ENCODE measurements around the gene ANKK1. TPM values are rescaled to one million over a fixed set of nuclear protein-coding genes. Genes with fewer than 3 reads are reported as not detected.

ANKK1 gene
- total RNA-seq, 1 experiment from 2014 or later, result 0.11 TPM

- Mint-ChIP-seq H3K4me3 (ENCODE audit: unreplicated experiment) (no peak overlapping the region), H3K27ac (ENCODE audit: unreplicated experiment) (no peak overlapping the region), H3K36me3 (ENCODE audit: insufficient read depth, unreplicated experiment) (no peaks in the 10 kb centered on the region)
Measured at GRCh38 chr11:113395782-113396336, 8.3 kb downstream of the ANKK1 start.

GRCh38 chr11:113396690-113397089, 9.1 kb downstream of the ANKK1 start:
- H3K4me3 Mint-ChIP-seq (ENCODE audit: unreplicated experiment), result no peak overlapping the region
- no peak overlapping the region for H3K27ac Mint-ChIP-seq (ENCODE audit: unreplicated experiment)

More at GRCh38 chr11:113395782-113396336, 8.3 kb downstream of the ANKK1 start:
- no peaks in the 10 kb centered on the region for H3K36me3 ChIP-seq (ENCODE audit: control insufficient read depth, insufficient read depth, low read length)
- H3K27me3 ChIP-seq (replicated peaks; ENCODE audit: control insufficient read depth, insufficient read depth, low read length), result no peaks in the 10 kb centered on the region; the same call in 1 of the 2 replicates
- intact Hi-C loops (cut with micrococcal nuclease; ENCODE audit: unreplicated experiment), result no loop called here
- no peaks in the 10 kb centered on the region for H3K9me3 Mint-ChIP-seq (ENCODE audit: unreplicated experiment)
- no TSS peak for BruUV-seq (replicated peaks)
- no peaks in the 10 kb centered on the region for H3K9me3 ChIP-seq
- ChIA-PET CTCF (no interaction called here), POLR2A (no interaction called here)
- no peak for DNase-seq
- TF ChIP-seq CTCF (IDR thresholded peaks at IDR 0.05; ENCODE audit: insufficient read depth in 1 of 2, low read depth in 1 of 2, low read length in 1 of 2, severe bottlenecking in 1 of 2, unreplicated experiment in 1 of 2), result no peak
- no peak overlapping the region for H3K4me3 ChIP-seq (ENCODE audit: low read depth, low read length)
- H3K27me3 Mint-ChIP-seq (ENCODE audit: insufficient read depth, unreplicated experiment), result no peaks in the 10 kb centered on the region
- H3K4me1 ChIP-seq, result no peaks in the 10 kb centered on the region
- H3K4me1 Mint-ChIP-seq (ENCODE audit: low read depth, unreplicated experiment), result no peaks in the 10 kb centered on the region

GRCh38 chr11:113397212-113397611, 9.6 kb downstream of the ANKK1 start:
- H3K4me3 Mint-ChIP-seq (ENCODE audit: unreplicated experiment), result no peak overlapping the region
- no peaks in the 10 kb centered on the region for H3K36me3 ChIP-seq (ENCODE audit: control insufficient read depth, insufficient read depth, low read length)
- H3K27me3 ChIP-seq (replicated peaks; ENCODE audit: control insufficient read depth, insufficient read depth, low read length), result no peaks in the 10 kb centered on the region
- H3K27me3 Mint-ChIP-seq (ENCODE audit: insufficient read depth, unreplicated experiment), result no peaks in the 10 kb centered on the region
- H3K9me3 Mint-ChIP-seq (ENCODE audit: unreplicated experiment), result no peaks in the 10 kb centered on the region
- H3K4me3 ChIP-seq (ENCODE audit: low read depth, low read length), result no peak overlapping the region
- intact Hi-C loops (cut with micrococcal nuclease; ENCODE audit: unreplicated experiment), result no loop called here
- no peaks in the 10 kb centered on the region for H3K4me1 Mint-ChIP-seq (ENCODE audit: low read depth, unreplicated experiment)
- POLR2A ChIA-PET, result no interaction called here
- no peaks in the 10 kb centered on the region for H3K9me3 ChIP-seq
- CTCF ChIA-PET, result interaction anchor here (0.5 to 0.8 kb wide), 2 partner anchors 12 to 329 kb away, joined by 3 to 4 read pairs; no protein-coding TSS in a partner anchor
- H3K36me3 Mint-ChIP-seq (ENCODE audit: insufficient read depth, unreplicated experiment), result no peaks in the 10 kb centered on the region
- no peak overlapping the region for H3K27ac Mint-ChIP-seq (ENCODE audit: unreplicated experiment)
- DNase-seq, result no peak
- no TSS peak for BruUV-seq (replicated peaks)
- H3K4me1 ChIP-seq, result no peaks in the 10 kb centered on the region
- no peak for TF ChIP-seq CTCF (IDR thresholded peaks at IDR 0.05; ENCODE audit: insufficient read depth in 1 of 2, low read depth in 1 of 2, low read length in 1 of 2, severe bottlenecking in 1 of 2, unreplicated experiment in 1 of 2)

More at GRCh38 chr11:113396690-113397089, 9.1 kb downstream of the ANKK1 start:
- no peaks in the 10 kb centered on the region for H3K27me3 Mint-ChIP-seq (ENCODE audit: insufficient read depth, unreplicated experiment)
- no peak for TF ChIP-seq CTCF (IDR thresholded peaks at IDR 0.05; ENCODE audit: insufficient read depth in 1 of 2, low read depth in 1 of 2, low read length in 1 of 2, severe bottlenecking in 1 of 2, unreplicated experiment in 1 of 2)
- ChIA-PET POLR2A (no interaction called here), CTCF (no interaction called here)
- H3K9me3 Mint-ChIP-seq (ENCODE audit: unreplicated experiment), result no peaks in the 10 kb centered on the region
- Histone ChIP-seq H3K9me3 (no peaks in the 10 kb centered on the region), H3K27me3 (replicated peaks; ENCODE audit: control insufficient read depth, insufficient read depth, low read length) (no peaks in the 10 kb centered on the region), H3K36me3 (ENCODE audit: control insufficient read depth, insufficient read depth, low read length) (no peaks in the 10 kb centered on the region), H3K4me1 (no peaks in the 10 kb centered on the region), H3K4me3 (ENCODE audit: low read depth, low read length) (no peak overlapping the region)
- no TSS peak for BruUV-seq (replicated peaks)
- no peaks in the 10 kb centered on the region for H3K4me1 Mint-ChIP-seq (ENCODE audit: low read depth, unreplicated experiment)
- intact Hi-C loops (cut with micrococcal nuclease; ENCODE audit: unreplicated experiment), result no loop called here
- DNase-seq, result no peak
- H3K36me3 Mint-ChIP-seq (ENCODE audit: insufficient read depth, unreplicated experiment), result no peaks in the 10 kb centered on the region
